Measurements from ENCODE around the gene SH3RF2. TPM values are rescaled to one million over a fixed set of nuclear protein-coding genes. Genes with fewer than 3 reads are reported as not detected.

SH3RF2 gene
- total and polyA plus RNA-seq, 2 of the 13 experiments (the other 11 are each of a cell fraction or from before 2014, with no cell fraction given), result 2.6 to 3.7 TPM

GRCh38 chr5:145951071-145951470 is 14.7 kb downstream of the SH3RF2 start (continued):
- no peak for TF ChIP-seq E2F5 (CRISPR knock-in tag; conservative IDR thresholded peaks at IDR 0.05)
- TF ChIP-seq ZFP82 (CRISPR knock-in tag; IDR thresholded peaks at IDR 0.05; ENCODE audit: borderline replicate concordance), result no peak
- TF ChIP-seq PRDM10 (CRISPR knock-in tag; IDR thresholded peaks at IDR 0.05; ENCODE audit: low read depth), result no peak
- TF ChIP-seq PRDM4 (CRISPR knock-in tag; IDR thresholded peaks at IDR 0.05; ENCODE audit: borderline replicate concordance), result no peak
- no peak for TF ChIP-seq CCDC6 (CRISPR knock-in tag; IDR thresholded peaks at IDR 0.05)
- TF ChIP-seq ZNF644 (CRISPR knock-in tag; IDR thresholded peaks at IDR 0.05; ENCODE audit: low read depth), result no peak
- TF ChIP-seq NRL (CRISPR knock-in tag; IDR thresholded peaks at IDR 0.05; ENCODE audit: borderline replicate concordance), result no peak
- no peak for TF ChIP-seq ZHX1 (CRISPR knock-in tag; IDR thresholded peaks at IDR 0.05; ENCODE audit: low read depth)
- TF ChIP-seq ZNF607 (CRISPR knock-in tag; IDR thresholded peaks at IDR 0.05; ENCODE audit: borderline replicate concordance), result no peak
